ENCODE measurements around the gene CLDN9. TPM values are rescaled to one million over a fixed set of nuclear protein-coding genes. Genes with fewer than 3 reads are reported as not detected.

The CLDN9 gene
- total and polyA plus RNA-seq, 9 of the 15 experiments (the other 6 are each of a cell fraction or from before 2014, with no cell fraction given), result 0.12 to 0.44 (median 0.22) TPM; not detected in 4

- TF ChIP-seq CREB3L1 (IDR thresholded peaks at IDR 0.05; ENCODE audit: borderline replicate concordance, low read depth), result no peak
- TF ChIP-seq SMAD3 (CRISPR knock-in tag; conservative IDR thresholded peaks at IDR 0.05), result no peak
- no peak for TF ChIP-seq MYNN (IDR thresholded peaks at IDR 0.05)
- TF ChIP-seq MYNN (CRISPR knock-in tag; IDR thresholded peaks at IDR 0.05), result no peak
- TF ChIP-seq ZBTB1 (CRISPR knock-in tag; IDR thresholded peaks at IDR 0.05; ENCODE audit: borderline replicate concordance, low read depth), result peak; percentile 38; the same call in 1 of the 2 replicates
- no peak for TF ChIP-seq ZNF699 (CRISPR knock-in tag; IDR thresholded peaks at IDR 0.05; ENCODE audit: insufficient replicate concordance)
- TF ChIP-seq, protein P1, sequence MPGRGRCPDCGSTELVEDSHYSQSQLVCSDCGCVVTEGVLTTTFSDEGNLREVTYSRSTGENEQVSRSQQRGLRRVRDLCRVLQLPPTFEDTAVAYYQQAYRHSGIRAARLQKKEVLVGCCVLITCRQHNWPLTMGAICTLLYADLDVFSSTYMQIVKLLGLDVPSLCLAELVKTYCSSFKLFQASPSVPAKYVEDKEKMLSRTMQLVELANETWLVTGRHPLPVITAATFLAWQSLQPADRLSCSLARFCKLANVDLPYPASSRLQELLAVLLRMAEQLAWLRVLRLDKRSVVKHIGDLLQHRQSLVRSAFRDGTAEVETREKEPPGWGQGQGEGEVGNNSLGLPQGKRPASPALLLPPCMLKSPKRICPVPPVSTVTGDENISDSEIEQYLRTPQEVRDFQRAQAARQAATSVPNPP (IDR thresholded peaks at IDR 0.05; ENCODE audit: borderline replicate concordance, insufficient read depth, insufficient read length), result no peak
- no peak for TF ChIP-seq ZBTB2 (IDR thresholded peaks at IDR 0.05)
- TF ChIP-seq SFPQ (IDR thresholded peaks at IDR 0.05; ENCODE audit: low read depth, low read length), result no peak
- TF ChIP-seq MYC (IDR thresholded peaks at IDR 0.05; ENCODE audit: low read depth, low read length), result peak; percentile 62
- no peak for TF ChIP-seq MYC (CRISPR knock-in tag; IDR thresholded peaks at IDR 0.05; ENCODE audit: borderline replicate concordance, low read depth)
- no peak for TF ChIP-seq SIRT6 (IDR thresholded peaks at IDR 0.05; ENCODE audit: low read depth, low read length)
- no peak for TF ChIP-seq CHCHD3 (CRISPR knock-in tag; IDR thresholded peaks at IDR 0.05)
- peak; percentile 86 for TF ChIP-seq VEZF1 (CRISPR knock-in tag; IDR thresholded peaks at IDR 0.05)
- peak; percentile 66; the same call in 1 of the 2 replicates for TF ChIP-seq POLR2A (conservative IDR thresholded peaks at IDR 0.05)
- peak; percentile 59 to 61 for TF ChIP-seq FOXK2 (conservative IDR thresholded peaks at IDR 0.05 in 1 of 2, IDR thresholded peaks at IDR 0.05 in 1 of 2; ENCODE audit: low read depth in 2 of 2)
- no peak for TF ChIP-seq SNAPC5 (CRISPR knock-in tag; IDR thresholded peaks at IDR 0.05)
- TF ChIP-seq SMARCE1 (IDR thresholded peaks at IDR 0.05), result no peak
These were observed 5.4 kb upstream of the CLDN9 start (continued) for GRCh38 chr16:3007059-3007956.
